NCI-H1436 (cell line): Measurements from ENCODE around the gene PTGER1.
"Not testable (repeated sequence)": the region's sequence is repeated elsewhere in the genome, so short reads cannot be mapped to it uniquely, and the experiment has no call there.

ENCODE experiments used
- DNase-seq: peaks from one replicate; lab custom pipeline; 2025; lab: John Stamatoyannopoulos, UW

Gene PTGER1

GRCh38 chr19:14473978-14474578, 1.1 kb downstream of the PTGER1 start:
- no peak for DNase-seq

- DNase-seq, result no peak
Measured at GRCh38 chr19:14473073-14473977, 1.8 kb downstream of the PTGER1 start.

- DNase-seq, result peak; percentile 61
Measured at GRCh38 chr19:14472202-14472938, 2.8 kb downstream of the PTGER1 start.

GRCh38 chr19:14471436-14472187, 3.5 kb downstream of the PTGER1 start:
- DNase-seq, result no peak

GRCh38 chr19:14470031-14470876, 4.9 kb downstream of the PTGER1 start:
- no peak for DNase-seq

GRCh38 chr19:14467816-14468215, 7.3 kb downstream of the PTGER1 start:
- no peak for DNase-seq

GRCh38 chr19:14467391-14467790, 7.8 kb downstream of the PTGER1 start:
- no peak for DNase-seq

- no peak for DNase-seq
Measured at GRCh38 chr19:14463747-14464146, 11.4 kb downstream of the PTGER1 start.

- not testable (repeated sequence) for DNase-seq
Measured at GRCh38 chr19:14462401-14462800, 12.8 kb downstream of the PTGER1 start.

DNA sequence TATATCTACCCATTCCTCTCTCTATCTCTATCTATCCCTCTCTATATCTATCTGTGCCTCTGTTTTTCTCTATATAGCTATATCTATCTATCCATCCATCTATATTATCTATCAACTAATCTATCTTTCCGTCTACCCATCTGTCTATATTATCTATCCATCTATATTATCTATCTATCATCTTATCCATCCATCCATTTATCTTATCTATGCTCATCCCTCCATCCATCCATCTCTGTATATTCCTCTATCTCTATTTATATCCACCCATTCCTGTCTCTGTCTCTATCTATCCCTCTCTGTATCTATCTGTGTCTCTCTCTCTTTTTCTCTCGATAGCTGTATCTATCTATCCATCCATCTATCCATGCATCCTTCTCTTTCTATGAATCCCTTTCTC, 14.2 kb downstream of the PTGER1 start:
- DNase-seq, result no peak

GRCh38 chr19:14459703-14460102, 15.5 kb downstream of the PTGER1 start:
- DNase-seq, result no peak

DNA sequence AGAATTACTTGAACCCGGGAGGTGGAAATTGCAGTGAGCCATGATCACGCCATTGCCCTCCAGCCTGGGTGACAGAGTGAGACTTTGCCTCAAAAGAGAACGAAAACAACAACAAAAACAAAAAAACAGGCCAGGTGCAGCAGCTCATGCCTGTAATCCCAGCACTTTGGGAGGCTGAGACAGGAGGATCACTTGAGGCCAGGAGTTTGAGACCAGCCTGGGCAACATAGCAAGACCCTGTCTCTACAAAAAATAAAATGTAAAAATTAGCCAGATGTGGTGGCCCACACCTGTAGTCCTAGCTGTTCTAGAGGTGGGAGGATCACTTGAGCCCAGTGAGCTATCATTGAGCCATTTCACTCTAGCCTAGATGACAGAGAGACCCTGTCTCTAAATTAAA, 22.9 kb downstream of the PTGER1 start:
- DNase-seq, result not testable (repeated sequence)

DNA sequence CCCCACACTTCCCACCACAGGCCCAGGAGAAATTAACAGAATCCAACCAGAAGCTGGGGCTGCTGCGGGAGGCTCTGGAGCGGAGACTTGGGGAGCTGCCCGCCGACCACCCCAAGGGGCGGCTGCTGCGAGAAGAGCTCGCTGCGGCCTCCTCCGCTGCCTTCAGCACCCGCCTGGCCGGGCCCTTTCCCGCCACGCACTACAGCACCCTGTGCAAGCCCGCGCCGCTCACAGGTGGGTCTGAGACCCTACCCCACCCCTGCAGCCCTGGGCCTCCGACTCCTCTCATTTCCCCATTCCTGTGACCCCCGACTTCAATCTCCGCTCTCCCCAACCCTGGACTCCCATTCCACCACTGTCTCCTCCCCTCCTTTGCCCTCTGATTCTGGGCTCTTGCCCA, 24.3 kb downstream of the PTGER1 start:
- DNase-seq, result no peak

DNA sequence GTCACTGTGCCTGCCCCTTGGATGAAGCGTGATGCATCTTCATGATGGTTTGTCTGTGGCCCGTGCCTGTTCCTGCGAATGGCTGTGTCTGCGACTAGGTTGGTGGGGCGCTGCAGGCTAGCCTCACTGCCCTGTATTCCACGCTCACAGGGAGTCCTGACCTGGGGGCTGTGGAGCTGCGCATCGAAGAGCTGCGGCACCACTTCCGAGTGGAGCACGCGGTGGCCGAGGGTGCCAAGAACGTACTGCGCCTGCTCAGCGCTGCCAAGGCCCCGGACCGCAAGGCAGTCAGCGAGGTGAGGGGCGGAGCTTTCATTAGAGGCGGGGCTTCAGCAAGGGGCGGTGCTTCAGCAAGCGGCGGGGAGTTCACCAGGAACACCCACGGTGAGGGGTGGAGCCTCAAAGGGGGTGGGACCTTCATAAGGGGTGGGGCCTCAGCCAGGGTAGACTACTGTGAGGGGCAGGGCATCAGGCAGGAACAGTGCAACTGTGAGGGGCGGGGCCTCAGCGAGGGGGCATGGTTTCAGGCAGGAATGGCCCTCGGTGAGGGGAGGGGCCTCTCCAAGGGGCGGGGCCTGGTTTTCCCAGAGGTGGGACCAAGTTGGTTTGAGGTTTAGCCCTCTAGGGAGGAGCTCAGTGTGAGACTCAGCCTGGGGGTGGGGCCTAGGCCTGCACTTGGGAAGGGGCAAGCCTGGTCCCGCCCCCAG, 24.8 kb downstream of the PTGER1 start:
- DNase-seq, result peak; percentile 21

DNA sequence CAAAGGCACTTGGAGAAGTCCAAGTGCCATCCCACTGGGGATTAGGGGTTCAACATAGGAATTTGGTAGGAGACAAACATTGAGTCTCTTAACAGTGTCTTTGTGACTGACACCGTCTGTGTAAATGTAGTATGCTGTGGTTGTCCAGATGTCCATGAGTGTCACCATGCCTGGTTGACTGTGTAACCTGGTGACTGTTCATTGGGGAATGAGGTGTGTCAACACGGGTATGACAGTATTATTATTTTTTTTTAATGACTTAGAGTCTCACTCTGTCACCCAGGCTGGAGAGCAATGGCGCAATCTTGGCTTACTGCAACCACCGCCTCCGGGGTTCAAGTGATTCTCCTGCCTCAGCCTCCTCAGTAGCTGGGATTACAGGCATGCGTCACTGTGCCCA, 25.8 kb downstream of the PTGER1 start:
- no peak for DNase-seq

- no peak for DNase-seq
Measured at GRCh38 chr19:14446336-14447036, 28.7 kb downstream of the PTGER1 start.

DNA sequence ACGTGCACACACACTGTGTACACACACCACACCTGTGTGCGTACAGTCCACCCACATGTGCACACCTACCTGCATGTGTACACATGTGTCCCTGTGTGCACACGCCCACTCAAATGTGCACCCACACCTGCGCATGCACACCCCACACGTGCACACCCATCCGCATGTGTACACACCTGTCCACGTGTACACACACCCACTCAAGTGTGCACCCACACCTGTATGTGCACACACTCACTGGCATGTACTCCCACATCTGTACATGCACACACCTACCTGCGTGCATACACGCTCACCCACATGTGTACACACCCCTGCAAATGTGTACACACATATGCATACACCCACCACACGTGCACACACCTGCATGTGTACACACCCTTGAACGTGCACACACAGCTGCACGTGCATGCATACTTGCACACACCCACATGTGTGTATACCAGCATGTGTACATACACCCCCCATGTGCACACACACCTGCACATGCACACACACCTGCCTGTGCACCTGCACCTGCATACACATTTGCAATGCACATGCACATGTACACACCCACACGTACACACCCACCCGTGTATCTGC, 31.4 kb downstream of the PTGER1 start:
- DNase-seq, result no peak

- no peak for DNase-seq
Measured at GRCh38 chr19:14442891-14443631, 32.1 kb downstream of the PTGER1 start.
